HepG2 (cell line): ENCODE results near the gene SRD5A1. TPM values are rescaled to one million over a fixed set of nuclear protein-coding genes. Genes with fewer than 3 reads are reported as not detected.
A peak's percentile ranks its signal among the peaks of the same experiment; 100 is the strongest.

Source experiments
- ARID2 ChIP-seq: sonication (generic); formaldehyde crosslinking; IDR thresholded peaks from 2 replicates; pipeline ENCODE4 v1.8.1; 2022; ENCODE audit warnings: mild to moderate bottlenecking, missing genetic modification reagents, borderline replicate concordance
- E2F2 ChIP-seq: sonication (generic); formaldehyde crosslinking; IDR thresholded peaks from 2 replicates; pipeline ENCODE4 v1.4.0; 2020; ENCODE audit warnings: missing genetic modification reagents, borderline replicate concordance
- EHMT2 ChIP-seq: fragments of 200-600 bp; sonication (generic); IDR thresholded peaks from 2 replicates; pipeline ENCODE4 v1.7.0; 2017; ENCODE audit warnings: antibody characterized with exemption, low read depth, low read length, borderline replicate concordance
- FOXM1 ChIP-seq: sonication (generic); formaldehyde crosslinking; IDR thresholded peaks from 2 replicates; pipeline ENCODE4 v1.5.0; 2020; ENCODE audit warnings: missing genetic modification reagents
- KLF12 ChIP-seq: sonication (generic); formaldehyde crosslinking; IDR thresholded peaks from 2 replicates; pipeline ENCODE4 v1.4.0; 2020; ENCODE audit warnings: missing genetic modification reagents, borderline replicate concordance
- MAFG ChIP-seq: sonication (generic); formaldehyde crosslinking; IDR thresholded peaks from 2 replicates; pipeline ENCODE4 v1.5.1; 2020; ENCODE audit warnings: mild to moderate bottlenecking, missing genetic modification reagents
- MEIS1 ChIP-seq: sonication (generic); formaldehyde crosslinking; IDR thresholded peaks from 2 replicates; pipeline ENCODE4 v1.9.0; 2021; ENCODE audit warnings: mild to moderate bottlenecking, missing genetic modification reagents, moderate library complexity, borderline replicate concordance
- MXD1 ChIP-seq: sonication (generic); formaldehyde crosslinking; IDR thresholded peaks from 2 replicates; pipeline ENCODE4 v1.4.0; 2020; ENCODE audit warnings: mild to moderate bottlenecking, missing genetic modification reagents
- NFE2 ChIP-seq: sonication (generic); formaldehyde crosslinking; IDR thresholded peaks from 2 replicates; pipeline ENCODE4 v1.4.0; 2020; ENCODE audit warnings: missing genetic modification reagents
- NFYC ChIP-seq: IDR thresholded peaks from 2 replicates; pipeline ENCODE4 v1.6.1; 2016; ENCODE audit warnings: missing genetic modification reagents, missing compliant biosample characterization
- POGZ ChIP-seq: sonication (generic); formaldehyde crosslinking; IDR thresholded peaks from 2 replicates; pipeline ENCODE4 v1.4.0; 2020; ENCODE audit warnings: mild to moderate bottlenecking, missing genetic modification reagents
- POLR2A ChIP-seq, 2 experiments: IDR thresholded peaks; 2 replicates each; pipeline ENCODE4 v1.6.1; 2011; ENCODE audit warnings: low read depth in 2 of 2, low read length in 2 of 2, mild to moderate bottlenecking in 1 of 2, moderate library complexity in 1 of 2; ENCODE audit not compliant: insufficient read depth in 1 of 2
- RFX3 ChIP-seq: IDR thresholded peaks from 2 replicates; pipeline ENCODE4 v1.6.1; 2016; ENCODE audit warnings: missing biosample characterization, missing genetic modification reagents
- SPEN ChIP-seq: sonication (generic); formaldehyde crosslinking; IDR thresholded peaks from 2 replicates; pipeline ENCODE4 v1.5.1; 2020; ENCODE audit warnings: low read depth, mild to moderate bottlenecking, missing genetic modification reagents
- XRCC5 ChIP-seq: fragments of 200-400 bp; formaldehyde crosslinking; optimal IDR thresholded peaks from 2 replicates; pipeline ENCODE3; 2017; ENCODE audit warnings: mild to moderate bottlenecking, low read length
- ZBTB20 ChIP-seq: sonication (generic); formaldehyde crosslinking; IDR thresholded peaks from 2 replicates; pipeline ENCODE4 v1.8.1; 2023; ENCODE audit warnings: missing genetic modification reagents, low read depth, mild to moderate bottlenecking, borderline replicate concordance
- ZNF121 ChIP-seq: sonication (generic); formaldehyde crosslinking; IDR thresholded peaks from 2 replicates; pipeline ENCODE4 v1.5.0; 2020; ENCODE audit warnings: mild to moderate bottlenecking, missing genetic modification reagents
- ZNF225 ChIP-seq: sonication (generic); formaldehyde crosslinking; IDR thresholded peaks from 2 replicates; pipeline ENCODE4 v1.4.0; 2020; ENCODE audit warnings: mild to moderate bottlenecking, missing genetic modification reagents
- ZNF230 ChIP-seq: sonication (generic); formaldehyde crosslinking; IDR thresholded peaks from 2 replicates; pipeline ENCODE4 v1.4.0; 2020; ENCODE audit warnings: mild to moderate bottlenecking, missing genetic modification reagents
- ZNF232 ChIP-seq: sonication (generic); formaldehyde crosslinking; IDR thresholded peaks from 2 replicates; pipeline ENCODE4 v1.4.0; 2020; ENCODE audit warnings: missing genetic modification reagents, borderline replicate concordance
- ZNF251 ChIP-seq: sonication (generic); formaldehyde crosslinking; IDR thresholded peaks from 2 replicates; pipeline ENCODE4 v1.9.0; 2021; ENCODE audit warnings: mild to moderate bottlenecking, missing genetic modification reagents
- ZNF331 ChIP-seq: sonication (generic); formaldehyde crosslinking; IDR thresholded peaks from 2 replicates; pipeline ENCODE4 v1.4.0; 2020; ENCODE audit warnings: missing genetic modification reagents
- ZNF34 ChIP-seq: sonication (generic); formaldehyde crosslinking; IDR thresholded peaks from 2 replicates; pipeline ENCODE4 v1.4.0; 2020; ENCODE audit warnings: mild to moderate bottlenecking, missing genetic modification reagents, borderline replicate concordance
- ZNF512B ChIP-seq: sonication (generic); formaldehyde crosslinking; IDR thresholded peaks from 2 replicates; pipeline ENCODE4 v1.5.1; 2020; ENCODE audit warnings: missing genetic modification reagents, mild to moderate bottlenecking, borderline replicate concordance
- ZNF619 ChIP-seq: sonication (generic); formaldehyde crosslinking; IDR thresholded peaks from 2 replicates; pipeline ENCODE4 v1.4.0; 2020; ENCODE audit warnings: mild to moderate bottlenecking, missing genetic modification reagents
- ZNF629 ChIP-seq: sonication (generic); formaldehyde crosslinking; conservative IDR thresholded peaks from 2 replicates; pipeline ENCODE4 v1.5.0; 2020; ENCODE audit warnings: missing genetic modification reagents
- ZNF775 ChIP-seq: sonication (generic); formaldehyde crosslinking; IDR thresholded peaks from 2 replicates; pipeline ENCODE4 v1.4.0; 2020; ENCODE audit warnings: missing genetic modification reagents, mild to moderate bottlenecking, moderate library complexity, borderline replicate concordance
- ZSCAN22 ChIP-seq: sonication (generic); formaldehyde crosslinking; IDR thresholded peaks from 2 replicates; pipeline ENCODE4 v1.4.0; 2020; ENCODE audit warnings: mild to moderate bottlenecking, missing genetic modification reagents
- polyA plus RNA-seq, 8 experiments: library from polyadenylated mRNA; depleted of rRNA in 3 of 8; stranded (reverse) in 7 of 8; unstranded in 1 of 8; fragments of >200 nt; fragmentation: Illumina TruSeq in 4 of 8; extraction: Trizol in 4 of 8; gene quantifications; 2 replicates each; pipeline versions ENCODE4 v1.2.1 to v1.2.3, GENCODE V29; 2011 to 2016; ENCODE audit warnings: low read depth in 4 of 8, missing spikeins in 1 of 8, mixed read lengths in 1 of 8; ENCODE audit not compliant: insufficient read depth in 1 of 8
- total RNA-seq, 5 experiments: library from RNA; depleted of rRNA; stranded (reverse); fragments of >200 nt; fragmentation: Illumina TruSeq; extraction: Trizol; gene quantifications; 2 replicates each; pipeline ENCODE4 v1.2.3, GENCODE V29; 2016; ENCODE audit warnings: low read depth in 1 of 5

Gene SRD5A1
- total and polyA plus RNA-seq, 2 of the 13 experiments (the other 11 are each of a cell fraction or from before 2014, with no cell fraction given): 6.1 to 9.9 TPM

GRCh38 chr5:6712142-6712576, 78.9 kb downstream of the SRD5A1 start (continued):
- TF ChIP-seq FOXM1 (CRISPR knock-in tag) (no peak), ZNF629 (CRISPR knock-in tag) (no peak), ZNF619 (no peak), NFE2 (CRISPR knock-in tag) (no peak), ZNF34 (CRISPR knock-in tag) (0 out of 2 replicates have a peak, but pooled peaks have one; percentile 63), EHMT2 (no peak), ZNF232 (no peak), ZBTB20 (peak; percentile 33), XRCC5 (no peak), ZNF121 (CRISPR knock-in tag) (no peak), POGZ (CRISPR knock-in tag) (no peak; the same call in 1 of the 2 replicates), MEIS1 (peak; percentile 71; the same call in 1 of the 2 replicates), ZNF225 (CRISPR knock-in tag) (0 out of 2 replicates have a peak, but pooled peaks have one; percentile 7), E2F2 (CRISPR knock-in tag) (no peak), SPEN (CRISPR knock-in tag) (peak; percentile 14; the same call in 1 of the 2 replicates), ZNF230 (CRISPR knock-in tag) (peak; percentile 48; the same call in 1 of the 2 replicates), ZSCAN22 (CRISPR knock-in tag) (0 out of 2 replicates have a peak, but pooled peaks have one; percentile 48), ZNF251 (CRISPR knock-in tag) (0 out of 2 replicates have a peak, but pooled peaks have one; percentile 16), ZNF512B (CRISPR knock-in tag) (0 out of 2 replicates have a peak, but pooled peaks have one; percentile 22), ZNF775 (CRISPR knock-in tag) (no peak), ARID2 (peak; percentile 44; the same call in 1 of the 2 replicates), MXD1 (CRISPR knock-in tag) (no peak), RFX3 (CRISPR knock-in tag) (no peak), KLF12 (no peak), NFYC (CRISPR knock-in tag) (no peak), MAFG (CRISPR knock-in tag) (no peak), POLR2A (IDR thresholded peaks at IDR 0.05; ENCODE audit: insufficient read depth in 1 of 2, low read depth in 2 of 2, low read length in 2 of 2) (0 out of 4 replicates have a peak, but pooled peaks of 1 of the 2 experiments have one; percentile 10), ZNF331 (CRISPR knock-in tag) (no peak)
